Measurements from ENCODE around the gene ABCB6.

- TF ChIP-seq CTCF (IDR thresholded peaks at IDR 0.05) (no peak), POLR2A (IDR thresholded peaks at IDR 0.05) (no peak)
Measured at GRCh38 chr2:219254590-219255201, 35.9 kb upstream of the ABCB6 start.

Measured in Peyer's patch (tissue), 4 donors.